ENCODE results near the gene CLSTN2. TPM values are rescaled to one million over a fixed set of nuclear protein-coding genes. Genes with fewer than 3 reads are reported as not detected.

Gene CLSTN2
- total and polyA plus RNA-seq, 10 donors, result 0.02 to 0.22 (median 0.13) TPM; not detected in 1

- Histone ChIP-seq H3K9me3 (no peaks in the 10 kb centered on the region), H3K27me3 (replicated peaks in 1 of 7) (no peaks in the 10 kb centered on the region), H3K27ac (no peak overlapping the region), H3K4me3 (no peak overlapping the region), H3K4me1 (no peaks in the 10 kb centered on the region), H3K36me3 (no peaks in the 10 kb centered on the region)
- intact Hi-C loops (cut with DNase I; ENCODE audit: low total_unique reads), result no loop called here
- WGBS, 5 donors, result 55 to 89% (median 82%) methylated on average over 2 to 3 of the region's 3 CpGs
- no peak for DNase-seq
- no peak for TF ChIP-seq CTCF (IDR thresholded peaks at IDR 0.05 in 8 of 11, conservative IDR thresholded peaks at IDR 0.05 in 3 of 11)
- no peak for TF ChIP-seq POLR2AphosphoS5 (IDR thresholded peaks at IDR 0.05)
- TF ChIP-seq POLR2A (IDR thresholded peaks at IDR 0.05), result no peak
Observed at GRCh38 chr3:140014831-140015495, 80.0 kb downstream of the CLSTN2 start.

- H3K27ac ChIP-seq, result no peak overlapping the region
- intact Hi-C loops (cut with DNase I; ENCODE audit: low total_unique reads), result no loop called here
- 70 to 97% (median 89%) methylated on average over 3 of the region's 3 CpGs for WGBS, 5 donors
Observed at GRCh38 chr3:140015741-140016140, 80.8 kb downstream of the CLSTN2 start.

GRCh38 chr3:140018556-140018955, 83.6 kb downstream of the CLSTN2 start:
- no peak for TF ChIP-seq POLR2A (IDR thresholded peaks at IDR 0.05)
- no peak for TF ChIP-seq CTCF (IDR thresholded peaks at IDR 0.05 in 8 of 11, conservative IDR thresholded peaks at IDR 0.05 in 3 of 11)
- no peak for TF ChIP-seq POLR2AphosphoS5 (IDR thresholded peaks at IDR 0.05)
- Histone ChIP-seq H3K9me3 (no peaks in the 10 kb centered on the region), H3K4me1 (no peaks in the 10 kb centered on the region), H3K27me3 (replicated peaks in 1 of 7) (no peaks in the 10 kb centered on the region), H3K27ac (no peak overlapping the region), H3K4me3 (no peak overlapping the region), H3K36me3 (no peaks in the 10 kb centered on the region)
- DNase-seq, result no peak
- intact Hi-C loops (cut with DNase I; ENCODE audit: low total_unique reads), result no loop called here
- WGBS, 5 donors, result 31 to 52% (median 48%) methylated on average over 2 of the region's 2 CpGs

More at GRCh38 chr3:140015741-140016140, 80.8 kb downstream of the CLSTN2 start:
- no peaks in the 10 kb centered on the region for H3K36me3 ChIP-seq
- no peaks in the 10 kb centered on the region for H3K4me1 ChIP-seq
- H3K4me3 ChIP-seq, result no peak overlapping the region
- no peaks in the 10 kb centered on the region for H3K9me3 ChIP-seq
- TF ChIP-seq CTCF (IDR thresholded peaks at IDR 0.05 in 8 of 11, conservative IDR thresholded peaks at IDR 0.05 in 3 of 11), result no peak
- no peak for TF ChIP-seq POLR2AphosphoS5 (IDR thresholded peaks at IDR 0.05)
- TF ChIP-seq POLR2A (IDR thresholded peaks at IDR 0.05), result no peak
- no peak for DNase-seq
- H3K27me3 ChIP-seq (replicated peaks in 1 of 7), result no peaks in the 10 kb centered on the region

GRCh38 chr3:140019946-140020345, 85.0 kb downstream of the CLSTN2 start:
- Histone ChIP-seq H3K36me3 (no peaks in the 10 kb centered on the region), H3K4me1 (no peaks in the 10 kb centered on the region), H3K4me3 (no peak overlapping the region), H3K27ac (no peak overlapping the region), H3K27me3 (replicated peaks in 1 of 7) (no peaks in the 10 kb centered on the region), H3K9me3 (no peaks in the 10 kb centered on the region)
- TF ChIP-seq POLR2A (IDR thresholded peaks at IDR 0.05) (no peak), CTCF (IDR thresholded peaks at IDR 0.05 in 8 of 11, conservative IDR thresholded peaks at IDR 0.05 in 3 of 11) (no peak), POLR2AphosphoS5 (IDR thresholded peaks at IDR 0.05) (no peak)
- no peak for DNase-seq
- WGBS, 5 donors, result 68 to 80% (median 77%) methylated on average over 2 of the region's 2 CpGs
- intact Hi-C loops (cut with DNase I; ENCODE audit: low total_unique reads), result no loop called here
